HepG2 (cell line): ENCODE data around the gene HYCC2. TPM values are rescaled to one million over a fixed set of nuclear protein-coding genes. Genes with fewer than 3 reads are reported as not detected.

Source experiments
- ETV6 ChIP-seq: sonication (generic); formaldehyde crosslinking; conservative IDR thresholded peaks from 2 replicates; pipeline ENCODE4 v1.4.0; 2020; ENCODE audit warnings: missing genetic modification reagents
- HNRNPK ChIP-seq: fragments of 200-400 bp; formaldehyde crosslinking; IDR thresholded peaks from 2 replicates; pipeline ENCODE4 v1.6.1; 2018; ENCODE audit warnings: low read length, low read depth, moderate library complexity, mild to moderate bottlenecking; ENCODE audit not compliant: poor library complexity, severe bottlenecking
- MAFF ChIP-seq: IDR thresholded peaks from 2 replicates; pipeline ENCODE4 v1.6.1; 2011; ENCODE audit warnings: low read depth, low read length, improper control_type of control experiment
- MLLT10 ChIP-seq: sonication (generic); formaldehyde crosslinking; IDR thresholded peaks from 2 replicates; pipeline ENCODE4 v1.4.0; 2020; ENCODE audit warnings: missing genetic modification reagents
- MZF1 ChIP-seq: sonication (generic); formaldehyde crosslinking; IDR thresholded peaks from 2 replicates; pipeline ENCODE4 v1.8.1; 2023; ENCODE audit warnings: mild to moderate bottlenecking, missing genetic modification reagents, borderline replicate concordance
- RFXANK ChIP-seq: IDR thresholded peaks from 2 replicates; pipeline ENCODE4 v1.6.1; 2016
- SMYD3 ChIP-seq: sonication (generic); formaldehyde crosslinking; IDR thresholded peaks from 2 replicates; pipeline ENCODE4 v1.8.1; 2023; ENCODE audit warnings: mild to moderate bottlenecking, missing genetic modification reagents
- SP140L ChIP-seq: sonication (generic); formaldehyde crosslinking; IDR thresholded peaks from 2 replicates; pipeline ENCODE4 v1.4.0; 2020; ENCODE audit warnings: missing genetic modification reagents, borderline replicate concordance
- ZBTB42 ChIP-seq: sonication (generic); formaldehyde crosslinking; IDR thresholded peaks from 2 replicates; pipeline ENCODE4 v1.5.0; 2020; ENCODE audit warnings: mild to moderate bottlenecking, missing genetic modification reagents
- ZBTB8A ChIP-seq: sonication (generic); formaldehyde crosslinking; IDR thresholded peaks from 2 replicates; pipeline ENCODE4 v1.4.0; 2020; ENCODE audit warnings: mild to moderate bottlenecking, low read depth, missing genetic modification reagents, borderline replicate concordance
- ZNF709 ChIP-seq: sonication (generic); formaldehyde crosslinking; IDR thresholded peaks from 2 replicates; pipeline ENCODE4 v1.5.0; 2020; ENCODE audit warnings: mild to moderate bottlenecking, missing genetic modification reagents
- ZZZ3 ChIP-seq: sonication (generic); formaldehyde crosslinking; IDR thresholded peaks from 2 replicates; pipeline ENCODE4 v1.4.0; 2020; ENCODE audit warnings: missing genetic modification reagents, mild to moderate bottlenecking, borderline replicate concordance
- polyA plus RNA-seq, 8 experiments: library from polyadenylated mRNA; depleted of rRNA in 3 of 8; stranded (reverse) in 7 of 8; unstranded in 1 of 8; fragments of >200 nt; fragmentation: Illumina TruSeq in 4 of 8; extraction: Trizol in 4 of 8; gene quantifications; 2 replicates each; pipeline versions ENCODE4 v1.2.1 to v1.2.3, GENCODE V29; 2011 to 2016; ENCODE audit warnings: low read depth in 4 of 8, missing spikeins in 1 of 8, mixed read lengths in 1 of 8; ENCODE audit not compliant: insufficient read depth in 1 of 8
- total RNA-seq, 5 experiments: library from RNA; depleted of rRNA; stranded (reverse); fragments of >200 nt; fragmentation: Illumina TruSeq; extraction: Trizol; gene quantifications; 2 replicates each; pipeline ENCODE4 v1.2.3, GENCODE V29; 2016; ENCODE audit warnings: low read depth in 1 of 5
- TF ChIP-seq, protein P1 (sequence below): sonication (generic); formaldehyde crosslinking; IDR thresholded peaks from 2 replicates; pipeline ENCODE4 v1.4.0; 2020; ENCODE audit warnings: mild to moderate bottlenecking, missing genetic modification reagents
- TF ChIP-seq, protein P2 (sequence below): sonication (generic); formaldehyde crosslinking; IDR thresholded peaks from 2 replicates; pipeline ENCODE4 v1.8.0; 2022; ENCODE audit warnings: mild to moderate bottlenecking, missing genetic modification reagents, borderline replicate concordance
- TF ChIP-seq, protein P3 (sequence below): IDR thresholded peaks from 2 replicates; pipeline ENCODE4 v1.6.1; 2016; ENCODE audit warnings: mild to moderate bottlenecking
- TF ChIP-seq, protein P4 (sequence below): sonication (generic); formaldehyde crosslinking; IDR thresholded peaks from 2 replicates; pipeline ENCODE4 v1.5.0; 2020; ENCODE audit warnings: missing genetic modification reagents, mild to moderate bottlenecking, borderline replicate concordance
- TF ChIP-seq, protein P5 (sequence below): sonication (generic); formaldehyde crosslinking; IDR thresholded peaks from 2 replicates; pipeline ENCODE4 v1.5.0; 2020; ENCODE audit warnings: mild to moderate bottlenecking, missing genetic modification reagents, moderate library complexity

The HYCC2 gene
- total and polyA plus RNA-seq, 2 of the 13 experiments (the other 11 are each of a cell fraction or from before 2014, with no cell fraction given): 4.7 to 13.9 TPM

DNA sequence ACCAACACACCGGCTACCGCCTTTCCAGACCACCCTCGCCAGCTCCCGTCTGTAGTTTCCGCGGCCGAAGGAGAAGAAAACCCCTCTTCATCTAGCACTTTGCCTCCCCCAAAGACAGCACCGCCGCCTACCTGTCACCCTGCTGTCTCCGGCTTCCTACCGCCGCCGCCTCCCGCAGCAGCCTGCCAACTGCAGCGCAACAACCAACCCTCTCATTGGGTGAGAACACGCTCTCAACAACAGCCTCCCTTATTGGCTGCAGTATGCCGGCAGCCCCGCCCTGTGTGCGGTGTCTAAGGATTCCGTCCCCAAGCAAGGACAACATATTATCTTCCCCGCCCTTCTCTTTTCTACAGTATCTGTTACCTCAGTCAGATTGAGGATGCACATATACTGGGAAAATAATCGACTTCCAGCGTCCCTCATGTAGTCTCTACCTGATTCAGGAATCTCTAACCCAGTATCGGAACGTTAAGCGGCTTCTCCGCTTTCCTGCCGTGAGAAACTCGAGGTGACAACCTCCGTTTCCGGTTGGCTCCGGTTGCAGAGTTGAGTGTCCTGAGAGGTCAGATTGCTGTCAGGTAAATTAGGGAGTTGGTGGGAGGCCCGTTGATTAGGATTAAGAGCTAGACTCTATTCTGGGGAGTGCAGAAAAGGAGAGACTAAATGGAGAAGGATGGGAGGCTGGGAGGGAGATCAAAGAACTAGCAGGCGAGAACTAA lies at the start of gene HYCC2, which contains the start of gene NDUFB3 (continued):
- TF ChIP-seq ZBTB8A: peak; percentile 95
- TF ChIP-seq MAFF: no peak
- TF ChIP-seq HNRNPK: no peak
- peak; percentile 95; the same call in 1 of the 2 replicates for TF ChIP-seq ZZZ3 (CRISPR knock-in tag)
- no peak for TF ChIP-seq ZBTB42 (CRISPR knock-in tag)
- TF ChIP-seq SP140L (CRISPR knock-in tag): peak; percentile 93
- TF ChIP-seq MLLT10 (CRISPR knock-in tag): no peak
- TF ChIP-seq MZF1 (CRISPR knock-in tag): no peak
- TF ChIP-seq, protein P1, sequence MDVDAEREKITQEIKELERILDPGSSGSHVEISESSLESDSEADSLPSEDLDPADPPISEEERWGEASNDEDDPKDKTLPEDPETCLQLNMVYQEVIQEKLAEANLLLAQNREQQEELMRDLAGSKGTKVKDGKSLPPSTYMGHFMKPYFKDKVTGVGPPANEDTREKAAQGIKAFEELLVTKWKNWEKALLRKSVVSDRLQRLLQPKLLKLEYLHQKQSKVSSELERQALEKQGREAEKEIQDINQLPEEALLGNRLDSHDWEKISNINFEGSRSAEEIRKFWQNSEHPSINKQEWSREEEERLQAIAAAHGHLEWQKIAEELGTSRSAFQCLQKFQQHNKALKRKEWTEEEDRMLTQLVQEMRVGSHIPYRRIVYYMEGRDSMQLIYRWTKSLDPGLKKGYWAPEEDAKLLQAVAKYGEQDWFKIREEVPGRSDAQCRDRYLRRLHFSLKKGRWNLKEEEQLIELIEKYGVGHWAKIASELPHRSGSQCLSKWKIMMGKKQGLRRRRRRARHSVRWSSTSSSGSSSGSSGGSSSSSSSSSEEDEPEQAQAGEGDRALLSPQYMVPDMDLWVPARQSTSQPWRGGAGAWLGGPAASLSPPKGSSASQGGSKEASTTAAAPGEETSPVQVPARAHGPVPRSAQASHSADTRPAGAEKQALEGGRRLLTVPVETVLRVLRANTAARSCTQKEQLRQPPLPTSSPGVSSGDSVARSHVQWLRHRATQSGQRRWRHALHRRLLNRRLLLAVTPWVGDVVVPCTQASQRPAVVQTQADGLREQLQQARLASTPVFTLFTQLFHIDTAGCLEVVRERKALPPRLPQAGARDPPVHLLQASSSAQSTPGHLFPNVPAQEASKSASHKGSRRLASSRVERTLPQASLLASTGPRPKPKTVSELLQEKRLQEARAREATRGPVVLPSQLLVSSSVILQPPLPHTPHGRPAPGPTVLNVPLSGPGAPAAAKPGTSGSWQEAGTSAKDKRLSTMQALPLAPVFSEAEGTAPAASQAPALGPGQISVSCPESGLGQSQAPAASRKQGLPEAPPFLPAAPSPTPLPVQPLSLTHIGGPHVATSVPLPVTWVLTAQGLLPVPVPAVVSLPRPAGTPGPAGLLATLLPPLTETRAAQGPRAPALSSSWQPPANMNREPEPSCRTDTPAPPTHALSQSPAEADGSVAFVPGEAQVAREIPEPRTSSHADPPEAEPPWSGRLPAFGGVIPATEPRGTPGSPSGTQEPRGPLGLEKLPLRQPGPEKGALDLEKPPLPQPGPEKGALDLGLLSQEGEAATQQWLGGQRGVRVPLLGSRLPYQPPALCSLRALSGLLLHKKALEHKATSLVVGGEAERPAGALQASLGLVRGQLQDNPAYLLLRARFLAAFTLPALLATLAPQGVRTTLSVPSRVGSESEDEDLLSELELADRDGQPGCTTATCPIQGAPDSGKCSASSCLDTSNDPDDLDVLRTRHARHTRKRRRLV (CRISPR knock-in tag): peak; percentile 65; the same call in 1 of the 2 replicates
- TF ChIP-seq, protein P2, sequence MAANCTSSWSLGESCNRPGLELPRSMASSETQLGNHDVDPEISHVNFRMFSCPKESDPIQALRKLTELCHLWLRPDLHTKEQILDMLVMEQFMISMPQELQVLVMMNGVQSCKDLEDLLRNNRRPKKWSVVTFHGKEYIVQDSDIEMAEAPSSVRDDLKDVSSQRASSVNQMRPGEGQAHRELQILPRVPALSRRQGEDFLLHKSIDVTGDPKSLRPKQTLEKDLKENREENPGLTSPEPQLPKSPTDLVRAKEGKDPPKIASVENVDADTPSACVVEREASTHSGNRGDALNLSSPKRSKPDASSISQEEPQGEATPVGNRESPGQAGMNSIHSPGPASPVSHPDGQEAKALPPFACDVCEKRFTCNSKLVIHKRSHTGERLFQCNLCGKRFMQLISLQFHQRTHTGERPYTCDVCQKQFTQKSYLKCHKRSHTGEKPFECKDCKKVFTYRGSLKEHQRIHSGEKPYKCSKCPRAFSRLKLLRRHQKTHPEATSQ (CRISPR knock-in tag): peak; percentile 35; the same call in 1 of the 2 replicates
- 0 out of 2 replicates have a peak, but pooled peaks have one; percentile 68 for TF ChIP-seq ETV6 (CRISPR knock-in tag)
- peak; percentile 93 for TF ChIP-seq RFXANK (CRISPR knock-in tag)
- TF ChIP-seq, protein P3, sequence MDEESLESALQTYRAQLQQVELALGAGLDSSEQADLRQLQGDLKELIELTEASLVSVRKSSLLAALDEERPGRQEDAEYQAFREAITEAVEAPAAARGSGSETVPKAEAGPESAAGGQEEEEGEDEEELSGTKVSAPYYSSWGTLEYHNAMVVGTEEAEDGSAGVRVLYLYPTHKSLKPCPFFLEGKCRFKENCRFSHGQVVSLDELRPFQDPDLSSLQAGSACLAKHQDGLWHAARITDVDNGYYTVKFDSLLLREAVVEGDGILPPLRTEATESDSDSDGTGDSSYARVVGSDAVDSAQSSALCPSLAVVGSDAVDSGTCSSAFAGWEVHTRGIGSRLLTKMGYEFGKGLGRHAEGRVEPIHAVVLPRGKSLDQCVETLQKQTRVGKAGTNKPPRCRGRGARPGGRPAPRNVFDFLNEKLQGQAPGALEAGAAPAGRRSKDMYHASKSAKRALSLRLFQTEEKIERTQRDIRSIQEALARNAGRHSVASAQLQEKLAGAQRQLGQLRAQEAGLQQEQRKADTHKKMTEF (CRISPR knock-in tag): peak; percentile 99
- TF ChIP-seq, protein P4, sequence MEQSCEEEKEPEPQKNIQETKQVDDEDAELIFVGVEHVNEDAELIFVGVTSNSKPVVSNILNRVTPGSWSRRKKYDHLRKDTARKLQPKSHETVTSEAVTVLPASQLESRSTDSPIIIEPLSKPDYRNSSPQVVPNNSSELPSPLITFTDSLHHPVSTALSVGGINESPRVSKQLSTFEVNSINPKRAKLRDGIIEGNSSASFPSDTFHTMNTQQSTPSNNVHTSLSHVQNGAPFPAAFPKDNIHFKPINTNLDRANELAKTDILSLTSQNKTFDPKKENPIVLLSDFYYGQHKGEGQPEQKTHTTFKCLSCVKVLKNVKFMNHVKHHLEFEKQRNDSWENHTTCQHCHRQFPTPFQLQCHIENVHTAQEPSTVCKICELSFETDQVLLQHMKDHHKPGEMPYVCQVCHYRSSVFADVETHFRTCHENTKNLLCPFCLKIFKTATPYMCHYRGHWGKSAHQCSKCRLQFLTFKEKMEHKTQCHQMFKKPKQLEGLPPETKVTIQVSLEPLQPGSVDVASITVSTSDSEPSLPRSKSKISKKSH (CRISPR knock-in tag): peak; percentile 87; the same call in 1 of the 2 replicates
- TF ChIP-seq, protein P5, sequence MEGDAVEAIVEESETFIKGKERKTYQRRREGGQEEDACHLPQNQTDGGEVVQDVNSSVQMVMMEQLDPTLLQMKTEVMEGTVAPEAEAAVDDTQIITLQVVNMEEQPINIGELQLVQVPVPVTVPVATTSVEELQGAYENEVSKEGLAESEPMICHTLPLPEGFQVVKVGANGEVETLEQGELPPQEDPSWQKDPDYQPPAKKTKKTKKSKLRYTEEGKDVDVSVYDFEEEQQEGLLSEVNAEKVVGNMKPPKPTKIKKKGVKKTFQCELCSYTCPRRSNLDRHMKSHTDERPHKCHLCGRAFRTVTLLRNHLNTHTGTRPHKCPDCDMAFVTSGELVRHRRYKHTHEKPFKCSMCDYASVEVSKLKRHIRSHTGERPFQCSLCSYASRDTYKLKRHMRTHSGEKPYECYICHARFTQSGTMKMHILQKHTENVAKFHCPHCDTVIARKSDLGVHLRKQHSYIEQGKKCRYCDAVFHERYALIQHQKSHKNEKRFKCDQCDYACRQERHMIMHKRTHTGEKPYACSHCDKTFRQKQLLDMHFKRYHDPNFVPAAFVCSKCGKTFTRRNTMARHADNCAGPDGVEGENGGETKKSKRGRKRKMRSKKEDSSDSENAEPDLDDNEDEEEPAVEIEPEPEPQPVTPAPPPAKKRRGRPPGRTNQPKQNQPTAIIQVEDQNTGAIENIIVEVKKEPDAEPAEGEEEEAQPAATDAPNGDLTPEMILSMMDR (CRISPR knock-in tag): peak; percentile 82
- peak; percentile 97 for TF ChIP-seq SMYD3 (CRISPR knock-in tag)
- TF ChIP-seq ZNF709 (CRISPR knock-in tag): peak; percentile 61; the same call in 1 of the 2 replicates
